K562 (cell line): ENCODE measurements around the gene EQTN. TPM values are rescaled to one million over a fixed set of nuclear protein-coding genes. Genes with fewer than 3 reads are reported as not detected.

Experiments used
- ATAC-seq: fragments of 200-7000 bp; cut with Tn5 transposase; 3 replicates; pipeline ENCODE4 v1.9.1; 2020; ENCODE audit warnings: moderate library complexity
- BruUV-seq: library from RNA; stranded (reverse); fragments of 400-500 nt; replicated peaks from 2 replicates; lab custom pipeline; 2021; lab: Mats Ljungman, UMichigan
- CTCF ChIA-PET: fragments of 300-600 bp; formaldehyde crosslinking; extraction: SDS; loops from one replicate; lab custom pipeline; 2021; ENCODE audit warnings: low intra/inter-chr PET ratio; lab: Yijun Ruan, JAX
- POLR2A ChIA-PET: fragments of 300-600, 350-650 bp; sonication (Branson Sonifier 250); formaldehyde crosslinking; extraction: SDS; loops from one replicate; lab custom pipeline; 2021; ENCODE audit warnings: antibody characterized with exemption, inconsistent platforms; lab: Yijun Ruan, JAX
- DNase-seq, 4 experiments: peaks; one replicate each; pipeline versions ENCODE4 v3.0.0 to v3.0.0-alpha.2; 2011 to 2018; ENCODE audit warnings: low spot score in 3 of 4, mixed read lengths in 3 of 4; ENCODE audit errors: extremely low read depth in 1 of 4
- FAIRE-seq: peaks from 2 replicates; lab custom pipeline; 2011; peaks lifted over from hg19 to GRCh38; lab: Jason Lieb, UNC
- H2AFZ ChIP-seq: 2 replicates; pipeline ENCODE4 v1.6.0; 2011; ENCODE audit warnings: low read depth, low read length, control low read depth, inconsistent platforms
- H3K27ac ChIP-seq: fragments of 200-600 bp; 3 replicates; pipeline ENCODE4 v1.8.0; 2011; ENCODE audit warnings: low read depth, mild to moderate bottlenecking, control low read depth, inconsistent platforms, low read length, moderate library complexity, mixed read lengths; ENCODE audit errors: extremely low read depth
- H3K27me3 ChIP-seq, 2 experiments: fragments of 300-600 bp in 1 of 2; 2 replicates in 1 of 2; 3 replicates in 1 of 2; pipeline versions ENCODE4 v1.6.0 to v1.8.0; 2011; ENCODE audit warnings: inconsistent platforms in 2 of 2, low read length in 2 of 2, mild to moderate bottlenecking in 1 of 2, mixed read lengths in 1 of 2, moderate library complexity in 1 of 2; ENCODE audit not compliant: control insufficient read depth in 2 of 2, insufficient read depth in 2 of 2
- H3K36me3 ChIP-seq: fragments of 300-600 bp; 3 replicates; pipeline ENCODE4 v1.8.0; 2011; ENCODE audit warnings: mild to moderate bottlenecking, low read length, inconsistent platforms; ENCODE audit not compliant: control insufficient read depth, insufficient read depth
- H3K4me1 ChIP-seq, 2 experiments: fragments of 200-600 bp in 1 of 2; replicated peaks in 1 of 2; 2 replicates in 1 of 2; 3 replicates in 1 of 2; pipeline versions ENCODE4 v1.5.1 to v1.8.0; 2011; ENCODE audit warnings: inconsistent platforms in 2 of 2, low read length in 2 of 2, mild to moderate bottlenecking in 1 of 2, mixed read lengths in 1 of 2, moderate library complexity in 1 of 2; ENCODE audit not compliant: control insufficient read depth in 2 of 2, insufficient read depth in 2 of 2
- H3K4me2 ChIP-seq: 2 replicates; pipeline ENCODE4 v1.6.1; 2011; ENCODE audit warnings: low read length, control low read depth, inconsistent platforms, mixed read lengths; ENCODE audit not compliant: insufficient read depth
- H3K4me3 ChIP-seq: fragments of 200-600 bp; sonication (generic), shearing (Covaris generic); 2 replicates; pipeline ENCODE4 v1.5.1; 2016; ENCODE audit warnings: control low read depth, inconsistent platforms
- H3K79me2 ChIP-seq: fragments of 200-600 bp; 3 replicates; pipeline ENCODE4 v1.8.0; 2011; ENCODE audit warnings: low read length, inconsistent platforms; ENCODE audit not compliant: control insufficient read depth, insufficient read depth
- H3K9ac ChIP-seq, 2 experiments: 2 replicates each; pipeline versions ENCODE4 v1.6.0 to v1.6.1; 2011; ENCODE audit warnings: low read depth in 2 of 2, low read length in 2 of 2, control low read depth in 1 of 2, inconsistent platforms in 1 of 2, mild to moderate bottlenecking in 1 of 2, mixed read lengths in 1 of 2; ENCODE audit not compliant: insufficient read depth in 1 of 2
- H3K9me1 ChIP-seq: one replicate; pipeline ENCODE4 v1.6.0; 2011; ENCODE audit warnings: inconsistent platforms, mild to moderate bottlenecking, low read length, moderate library complexity; ENCODE audit not compliant: control insufficient read depth, insufficient read depth
- H3K9me3 ChIP-seq: replicated peaks from 2 replicates; pipeline ENCODE4 v1.5.1; 2011; ENCODE audit warnings: low read depth, low read length, inconsistent platforms; ENCODE audit not compliant: control insufficient read depth, insufficient read depth
- H4K20me1 ChIP-seq: replicated peaks from 2 replicates; pipeline ENCODE4 v1.6.1; 2011; ENCODE audit warnings: low read length, inconsistent platforms, mixed read lengths; ENCODE audit not compliant: control insufficient read depth, insufficient read depth
- C11orf30 ChIP-seq: fragments of 450-650 bp; IDR thresholded peaks from 2 replicates; pipeline ENCODE4 v1.6.1; 2016; ENCODE audit warnings: low read depth, mild to moderate bottlenecking
- DMBX1 ChIP-seq: fragments of 250-450 bp; sonication (Bioruptor Pico); IDR thresholded peaks from 2 replicates; pipeline ENCODE4 v1.8.0; 2022; ENCODE audit warnings: inconsistent platforms, mild to moderate bottlenecking, moderate library complexity, borderline replicate concordance
- EWSR1 ChIP-seq: fragments of 450-650 bp; IDR thresholded peaks from 2 replicates; pipeline ENCODE4 v1.6.1; 2018; ENCODE audit warnings: borderline replicate concordance, mild to moderate bottlenecking, low read depth, moderate library complexity; ENCODE audit not compliant: partially characterized antibody
- FUS ChIP-seq: fragments of 200-400 bp; formaldehyde crosslinking; optimal IDR thresholded peaks from 2 replicates; pipeline ENCODE3; 2017; ENCODE audit warnings: low read depth, low read length
- REST ChIP-seq, 2 experiments: fragments of 450-650 bp; formaldehyde crosslinking in 1 of 2; IDR thresholded peaks; 2 replicates each; pipeline versions ENCODE4 v1.4.0 to v1.6.1; 2014 to 2020; ENCODE audit warnings: mild to moderate bottlenecking in 2 of 2, borderline replicate concordance in 1 of 2, low read depth in 1 of 2
- ZNF696 ChIP-seq: fragments of 250-450 bp; sonication (Bioruptor Pico); conservative IDR thresholded peaks from 2 replicates; pipeline ENCODE4 v1.4.0; 2020; ENCODE audit warnings: mild to moderate bottlenecking, moderate library complexity
- WGBS: fragments of 100-300 bp; shearing (Covaris generic); methylation state at CpG from one replicate; pipeline ENCODE4 v1.1.6; 2016; ENCODE audit warnings: low coverage, mixed read lengths; ENCODE audit not compliant: insufficient coverage; ENCODE audit errors: missing lambda C conversion rate; 5-methylcytosine and 5-hydroxymethylcytosine counted together
- in situ Hi-C: fragments of 300-500 bp; cut with MboI; formaldehyde crosslinking; loops from 4 replicates; pipeline ENCODE4 v1.15.0; 2018; ENCODE audit warnings: inconsistent platforms, mixed read lengths
- intact Hi-C: fragments of 100-400 bp; cut with micrococcal nuclease; formaldehyde crosslinking; loops from 2 replicates; pipeline ENCODE4 v1.14.2; 2022
- polyA plus RNA-seq, 8 experiments: library from polyadenylated mRNA; depleted of rRNA in 4 of 8; stranded (reverse) in 5 of 8; unstranded in 3 of 8; fragments of >200 nt; fragmentation: Nextera tagmentation in 2 of 8; fragmentation: Illumina TruSeq in 1 of 8; extraction: Ambion mirVana in 2 of 8; extraction: Trizol in 1 of 8; gene quantifications; 2 replicates each; pipeline versions ENCODE4 v1.2.1 to v1.2.3, GENCODE V29; 2011 to 2014; ENCODE audit warnings: inconsistent platforms in 1 of 8, missing spikeins in 1 of 8
- total RNA-seq, 7 experiments: library from RNA; depleted of rRNA in 6 of 7; stranded (reverse); fragments of >200 nt in 6 of 7; fragmentation: Illumina TruSeq in 2 of 7; extraction: Trizol in 2 of 7; gene quantifications; 2 replicates each; pipeline versions ENCODE4 v1.2.1 to v1.2.3, GENCODE V29; 2011 to 2021; ENCODE audit warnings: low replicate concordance in 1 of 7
- TF ChIP-seq, protein P1 (sequence below): conservative IDR thresholded peaks from 2 replicates; pipeline ENCODE4 v1.6.1; 2011; ENCODE audit warnings: low read depth, mild to moderate bottlenecking, low read length; ENCODE audit not compliant: control insufficient read depth
- TF ChIP-seq, protein P2 (sequence below), 3 experiments: IDR thresholded peaks in 2 of 3; conservative IDR thresholded peaks in 1 of 3; 2 replicates each; pipeline ENCODE4 v1.5.1; 2011 to 2012; ENCODE audit warnings: low read length in 3 of 3, mild to moderate bottlenecking in 3 of 3, control low read depth in 2 of 3, improper control_type of control experiment in 1 of 3, inconsistent platforms in 1 of 3, low read depth in 1 of 3, mixed read lengths in 1 of 3, moderate library complexity in 1 of 3; ENCODE audit not compliant: insufficient read depth in 2 of 3

Gene EQTN
- total and polyA plus RNA-seq, 9 of the 15 experiments (the other 6 are each of a cell fraction or from before 2014, with no cell fraction given) = 0.15 to 0.33 (median 0.18) TPM; not detected in 4

DNA sequence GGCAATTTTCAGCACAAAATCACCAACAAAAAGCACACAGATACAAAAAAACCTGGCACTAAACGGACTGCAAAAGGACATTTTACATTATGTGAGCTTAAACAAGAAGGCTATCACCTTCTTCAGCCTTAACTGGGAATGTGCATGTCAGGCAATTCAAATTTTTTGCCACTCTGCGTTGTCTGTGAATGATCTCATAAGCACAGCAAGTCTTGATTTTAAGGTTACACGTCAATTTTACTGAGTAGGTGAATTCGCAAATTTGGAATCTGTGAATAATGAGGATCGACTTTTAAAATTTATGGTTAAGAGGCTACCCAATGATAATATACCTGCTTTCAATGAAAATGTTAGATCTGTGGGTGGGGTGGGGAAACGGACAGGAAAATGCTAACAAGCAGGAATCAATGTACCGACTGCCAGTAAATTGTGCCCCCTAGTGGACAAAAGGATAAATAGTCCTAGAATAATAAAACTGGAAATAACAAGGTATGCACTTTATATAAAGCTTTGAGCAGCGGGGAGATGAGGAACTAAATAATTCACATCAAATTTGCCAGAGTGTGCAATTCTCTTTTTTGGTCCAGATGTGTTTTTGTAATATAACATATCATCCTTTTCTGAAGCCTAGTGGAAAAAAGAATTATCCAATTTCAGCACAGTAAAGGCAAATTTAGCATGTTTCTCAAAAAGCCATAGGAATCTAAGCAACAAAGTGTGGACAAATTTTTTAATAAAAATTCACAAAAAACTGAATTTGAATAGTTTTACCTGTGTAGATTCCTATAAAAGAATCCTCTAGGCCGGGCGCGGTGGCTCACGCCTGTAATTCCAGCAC is 20.5 kb downstream of the EQTN start:
- peaks cover 0 to 4% of the 10 kb centered on the region in 2 experiments; a peak in 2 of 5 replicates for H3K4me1 ChIP-seq
- no peak for ATAC-seq
- WGBS = 11% methylated on average over 7 of the region's 12 CpGs
- no peaks in the 10 kb centered on the region for H3K9me3 ChIP-seq
- H3K9me1 ChIP-seq = no peaks in the 10 kb centered on the region
- intact Hi-C loops = loop anchor here (1.0 kb wide), 1 partner anchor 272 kb away; no protein-coding TSS in a partner anchor
- H3K27me3 ChIP-seq = no peaks in the 10 kb centered on the region
- no peak for FAIRE-seq
- H4K20me1 ChIP-seq = no peaks in the 10 kb centered on the region
- in situ Hi-C loops = no loop called here
- no peak overlapping the region for H3K4me3 ChIP-seq
- H3K27ac ChIP-seq = no peak overlapping the region
- H3K36me3 ChIP-seq = no peaks in the 10 kb centered on the region
- no peak overlapping the region for H3K9ac ChIP-seq
- peak overlapping the region; percentile 51; the same call in 1 of the 2 replicates for H2AFZ ChIP-seq
- ChIA-PET POLR2A (no interaction called here), CTCF (interaction anchor here (0.7 kb wide), 1 partner anchor 57 kb away, joined by 3 read pairs; no protein-coding TSS in a partner anchor)
- DNase-seq = peak; percentile 10 to 25 (median 16)
- BruUV-seq = no TSS peak
- no peak overlapping the region for H3K4me2 ChIP-seq
- H3K79me2 ChIP-seq = no peaks in the 10 kb centered on the region
- TF ChIP-seq DMBX1 (CRISPR knock-in tag) (no peak), REST (IDR thresholded peaks at IDR 0.05; ENCODE audit: borderline replicate concordance) (peak; percentile 15; the same call in 1 of the 2 replicates), REST (CRISPR knock-in tag; IDR thresholded peaks at IDR 0.05; ENCODE audit: low read depth) (no peak), ZNF696 (no peak), EWSR1 (no peak), C11orf30 (peak; percentile 10; the same call in 1 of the 2 replicates), FUS (no peak)
- TF ChIP-seq, protein P1, sequence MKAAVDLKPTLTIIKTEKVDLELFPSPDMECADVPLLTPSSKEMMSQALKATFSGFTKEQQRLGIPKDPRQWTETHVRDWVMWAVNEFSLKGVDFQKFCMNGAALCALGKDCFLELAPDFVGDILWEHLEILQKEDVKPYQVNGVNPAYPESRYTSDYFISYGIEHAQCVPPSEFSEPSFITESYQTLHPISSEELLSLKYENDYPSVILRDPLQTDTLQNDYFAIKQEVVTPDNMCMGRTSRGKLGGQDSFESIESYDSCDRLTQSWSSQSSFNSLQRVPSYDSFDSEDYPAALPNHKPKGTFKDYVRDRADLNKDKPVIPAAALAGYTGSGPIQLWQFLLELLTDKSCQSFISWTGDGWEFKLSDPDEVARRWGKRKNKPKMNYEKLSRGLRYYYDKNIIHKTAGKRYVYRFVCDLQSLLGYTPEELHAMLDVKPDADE = no peak
- TF ChIP-seq, protein P2, sequence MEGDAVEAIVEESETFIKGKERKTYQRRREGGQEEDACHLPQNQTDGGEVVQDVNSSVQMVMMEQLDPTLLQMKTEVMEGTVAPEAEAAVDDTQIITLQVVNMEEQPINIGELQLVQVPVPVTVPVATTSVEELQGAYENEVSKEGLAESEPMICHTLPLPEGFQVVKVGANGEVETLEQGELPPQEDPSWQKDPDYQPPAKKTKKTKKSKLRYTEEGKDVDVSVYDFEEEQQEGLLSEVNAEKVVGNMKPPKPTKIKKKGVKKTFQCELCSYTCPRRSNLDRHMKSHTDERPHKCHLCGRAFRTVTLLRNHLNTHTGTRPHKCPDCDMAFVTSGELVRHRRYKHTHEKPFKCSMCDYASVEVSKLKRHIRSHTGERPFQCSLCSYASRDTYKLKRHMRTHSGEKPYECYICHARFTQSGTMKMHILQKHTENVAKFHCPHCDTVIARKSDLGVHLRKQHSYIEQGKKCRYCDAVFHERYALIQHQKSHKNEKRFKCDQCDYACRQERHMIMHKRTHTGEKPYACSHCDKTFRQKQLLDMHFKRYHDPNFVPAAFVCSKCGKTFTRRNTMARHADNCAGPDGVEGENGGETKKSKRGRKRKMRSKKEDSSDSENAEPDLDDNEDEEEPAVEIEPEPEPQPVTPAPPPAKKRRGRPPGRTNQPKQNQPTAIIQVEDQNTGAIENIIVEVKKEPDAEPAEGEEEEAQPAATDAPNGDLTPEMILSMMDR (IDR thresholded peaks at IDR 0.05 in 2 of 3, conservative IDR thresholded peaks at IDR 0.05 in 1 of 3; ENCODE audit: insufficient read depth in 2 of 3, low read depth in 1 of 3, low read length in 3 of 3) = peak in 2 of 3 experiments; percentile 41 to 55; a peak in 5 of 6 replicates
